Endothelial cell (in vitro differentiated cells): Measurements from ENCODE around the gene ZBTB4. TPM values are rescaled to one million over a fixed set of nuclear protein-coding genes. Genes with fewer than 3 reads are reported as not detected.

Experiments used
- DNase-seq: peaks from one replicate; pipeline ENCODE4 v3.0.0; 2021; ENCODE audit warnings: low spot score
- H3K27ac Mint-ChIP-seq: one replicate; pipeline ENCODE4 v1.8.0; 2021; ENCODE audit warnings: mixed read lengths, inconsistent platforms; ENCODE audit not compliant: unreplicated experiment
- H3K27me3 Mint-ChIP-seq: one replicate; pipeline ENCODE4 v1.8.0; 2021; ENCODE audit warnings: mild to moderate bottlenecking, moderate library complexity, mixed read lengths, inconsistent platforms; ENCODE audit not compliant: unreplicated experiment
- H3K36me3 Mint-ChIP-seq: one replicate; pipeline ENCODE4 v1.8.0; 2021; ENCODE audit warnings: mild to moderate bottlenecking, low read depth, mixed read lengths, inconsistent platforms; ENCODE audit not compliant: unreplicated experiment
- H3K4me1 Mint-ChIP-seq: one replicate; pipeline ENCODE4 v1.8.0; 2021; ENCODE audit warnings: mild to moderate bottlenecking, mixed read lengths, inconsistent platforms; ENCODE audit not compliant: unreplicated experiment
- H3K4me3 Mint-ChIP-seq: one replicate; pipeline ENCODE4 v1.8.0; 2021; ENCODE audit warnings: mild to moderate bottlenecking, mixed read lengths, inconsistent platforms; ENCODE audit not compliant: unreplicated experiment
- H3K9me3 Mint-ChIP-seq: one replicate; pipeline ENCODE4 v1.8.0; 2021; ENCODE audit warnings: mixed read lengths, inconsistent platforms; ENCODE audit not compliant: unreplicated experiment
- total RNA-seq: library from RNA; stranded (reverse); fragmentation: NEBNext Ultra II Directional; extraction: Animal tissue kit (Norgen Biotek cat#: 25700); gene quantifications from one replicate; pipeline ENCODE4 v1.2.1, GENCODE V29; 2021; ENCODE audit not compliant: unreplicated experiment
- TF ChIP-seq, protein P1 (sequence below): fragments of 200-600 bp; sonication (generic); IDR thresholded peaks from one replicate; pipeline ENCODE4 v1.5.0; 2021; ENCODE audit warnings: antibody characterized with exemption; ENCODE audit not compliant: unreplicated experiment

ZBTB4 gene
- total RNA-seq, 1 donor from 2014 or later = 21.5 TPM

DNA sequence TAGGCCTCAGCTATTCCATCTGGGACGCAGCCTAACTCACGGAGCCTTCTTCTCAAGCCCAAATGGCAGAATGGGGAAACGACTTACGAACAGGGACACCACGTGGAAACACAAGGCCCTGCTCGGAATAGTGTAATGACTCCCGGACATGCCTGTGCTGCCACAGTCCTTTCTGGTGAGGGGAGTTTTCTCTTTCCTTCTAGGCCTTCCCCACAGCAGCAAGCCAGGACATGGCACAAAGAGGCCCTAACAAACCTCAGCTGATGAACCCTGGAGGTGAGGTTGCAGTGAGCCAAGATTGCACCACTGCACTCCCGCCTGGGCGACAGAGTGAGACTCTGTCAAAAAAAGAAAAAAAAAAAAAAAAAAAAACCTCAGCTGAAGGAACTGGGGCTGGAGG is 15.3 kb downstream of the ZBTB4 start:
- H3K27ac Mint-ChIP-seq = no peak overlapping the region
- peaks cover 5% of the 10 kb centered on the region for H3K4me1 Mint-ChIP-seq
- no peak overlapping the region for H3K4me3 Mint-ChIP-seq
- peaks cover 5% of the 10 kb centered on the region for H3K36me3 Mint-ChIP-seq
- DNase-seq = no peak
- no peaks in the 10 kb centered on the region for H3K9me3 Mint-ChIP-seq
- peaks cover 11% of the 10 kb centered on the region for H3K27me3 Mint-ChIP-seq
- TF ChIP-seq, protein P1, sequence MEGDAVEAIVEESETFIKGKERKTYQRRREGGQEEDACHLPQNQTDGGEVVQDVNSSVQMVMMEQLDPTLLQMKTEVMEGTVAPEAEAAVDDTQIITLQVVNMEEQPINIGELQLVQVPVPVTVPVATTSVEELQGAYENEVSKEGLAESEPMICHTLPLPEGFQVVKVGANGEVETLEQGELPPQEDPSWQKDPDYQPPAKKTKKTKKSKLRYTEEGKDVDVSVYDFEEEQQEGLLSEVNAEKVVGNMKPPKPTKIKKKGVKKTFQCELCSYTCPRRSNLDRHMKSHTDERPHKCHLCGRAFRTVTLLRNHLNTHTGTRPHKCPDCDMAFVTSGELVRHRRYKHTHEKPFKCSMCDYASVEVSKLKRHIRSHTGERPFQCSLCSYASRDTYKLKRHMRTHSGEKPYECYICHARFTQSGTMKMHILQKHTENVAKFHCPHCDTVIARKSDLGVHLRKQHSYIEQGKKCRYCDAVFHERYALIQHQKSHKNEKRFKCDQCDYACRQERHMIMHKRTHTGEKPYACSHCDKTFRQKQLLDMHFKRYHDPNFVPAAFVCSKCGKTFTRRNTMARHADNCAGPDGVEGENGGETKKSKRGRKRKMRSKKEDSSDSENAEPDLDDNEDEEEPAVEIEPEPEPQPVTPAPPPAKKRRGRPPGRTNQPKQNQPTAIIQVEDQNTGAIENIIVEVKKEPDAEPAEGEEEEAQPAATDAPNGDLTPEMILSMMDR = no peak

DNA sequence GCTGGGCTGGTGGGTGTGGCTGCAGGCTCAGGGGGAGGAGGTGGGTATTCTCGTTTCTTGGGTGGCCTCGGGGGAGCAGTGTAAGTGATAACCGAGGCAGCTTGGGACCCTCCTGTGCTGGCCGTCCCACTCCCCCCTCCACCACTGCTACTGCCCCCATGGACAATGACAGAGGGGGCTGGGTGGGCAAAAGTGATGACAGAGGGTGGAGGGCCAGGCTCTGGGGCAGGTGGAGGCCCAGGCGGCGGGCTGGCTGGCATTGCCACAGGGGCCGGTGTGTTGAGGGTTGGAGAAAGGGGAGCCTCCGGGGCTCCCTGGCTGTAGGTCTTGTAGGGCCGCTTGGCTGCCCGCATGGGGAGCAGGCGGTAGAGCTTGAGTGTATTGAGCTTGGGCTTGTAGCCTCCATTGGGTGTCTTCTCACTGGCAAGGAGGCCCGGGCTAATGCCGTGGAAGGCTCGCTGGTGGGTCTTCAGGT is 16.0 kb downstream of the ZBTB4 start:
- TF ChIP-seq, protein P1 = no peak
- H3K36me3 Mint-ChIP-seq = peaks cover 5% of the 10 kb centered on the region
- DNase-seq = no peak
- H3K27me3 Mint-ChIP-seq = peaks cover 11% of the 10 kb centered on the region
- no peaks in the 10 kb centered on the region for H3K9me3 Mint-ChIP-seq
- H3K4me1 Mint-ChIP-seq = peaks cover 5% of the 10 kb centered on the region
- H3K27ac Mint-ChIP-seq = no peak overlapping the region
- H3K4me3 Mint-ChIP-seq = no peak overlapping the region

DNA sequence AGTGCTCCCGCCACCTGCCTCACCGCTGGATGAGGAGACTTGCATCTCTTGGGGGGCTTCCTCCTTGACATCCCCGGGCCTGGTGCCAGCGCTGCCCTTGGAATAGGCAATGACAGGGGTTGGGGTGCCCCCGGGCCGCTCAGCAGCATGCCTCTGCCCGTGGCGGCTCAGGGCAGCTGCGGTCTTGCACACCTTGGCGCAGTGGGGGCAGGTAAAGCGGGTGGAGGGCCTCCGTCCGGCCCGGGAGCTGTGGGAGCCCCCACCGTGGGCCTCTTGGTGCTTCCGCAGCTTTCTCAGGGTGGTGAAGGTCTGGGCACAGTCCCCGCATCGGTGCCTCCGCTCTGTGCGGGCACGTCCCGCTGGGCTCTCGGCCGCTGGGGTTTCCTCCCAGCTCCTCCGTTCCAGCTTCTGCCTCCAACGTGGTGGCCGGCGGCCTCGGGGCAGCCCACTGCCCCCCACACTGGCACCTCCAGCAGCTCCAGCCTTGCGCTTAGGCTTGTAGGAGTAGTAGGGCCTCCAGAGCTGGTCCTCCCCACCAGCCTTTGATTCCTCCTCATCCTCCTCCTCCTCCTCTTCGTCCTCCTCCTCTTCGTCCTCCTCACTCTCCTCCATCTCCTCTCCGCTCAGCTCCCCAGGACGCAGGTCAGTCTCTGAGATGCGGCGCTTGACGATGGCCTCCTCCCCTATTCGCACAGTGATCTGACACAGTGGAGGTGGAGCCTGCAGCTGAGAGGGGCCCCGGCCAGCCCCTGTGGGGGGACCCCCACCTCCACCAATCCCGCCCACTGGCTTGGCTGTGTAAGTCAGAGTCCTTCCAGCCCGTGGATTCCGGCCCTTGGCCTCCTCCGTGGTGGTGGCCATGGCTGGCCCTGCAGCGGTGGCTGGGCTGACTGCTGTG is 16.7 kb downstream of the ZBTB4 start:
- TF ChIP-seq, protein P1 = no peak
- no peak for DNase-seq

DNA sequence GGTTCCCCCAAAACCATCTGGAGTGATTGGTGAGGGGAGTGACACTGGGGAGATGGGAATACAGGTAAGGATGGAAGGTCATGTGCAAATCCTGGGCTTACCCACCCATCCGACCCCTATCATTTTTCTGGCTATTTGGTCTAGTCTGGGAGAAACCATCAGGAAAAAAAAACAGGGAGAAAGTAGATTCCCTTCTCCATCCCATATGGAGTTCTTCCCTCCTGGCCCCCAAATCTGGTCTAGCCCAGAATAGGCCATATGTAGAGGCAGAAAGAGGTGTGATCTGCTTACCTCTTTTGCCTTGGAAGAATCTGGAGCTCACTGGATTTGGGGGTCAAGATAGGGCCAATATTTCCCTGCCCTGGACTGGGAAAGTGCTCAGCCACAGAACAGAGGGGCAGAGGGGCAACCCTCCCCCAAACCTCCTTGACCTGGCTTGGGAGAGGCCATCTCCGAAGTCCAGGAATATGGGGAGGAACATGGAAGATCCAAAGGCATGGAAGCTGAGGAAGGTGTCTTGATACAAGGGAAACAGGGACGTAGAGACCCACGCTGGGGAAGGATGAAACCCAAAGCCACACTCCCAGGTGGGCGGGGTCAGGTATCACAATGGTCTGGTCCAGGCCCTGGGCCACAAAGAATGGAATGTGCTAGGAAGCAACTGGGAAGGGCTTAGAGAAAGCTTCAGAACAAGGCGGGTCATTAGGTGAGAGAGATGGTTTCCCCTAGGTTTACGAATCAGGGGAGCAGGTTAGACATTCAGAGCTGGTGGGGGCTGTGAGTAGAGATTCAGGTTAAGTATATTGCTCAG is 18.4 kb downstream of the ZBTB4 start:
- peaks cover 5% of the 10 kb centered on the region for H3K36me3 Mint-ChIP-seq
- peaks cover 3% of the 10 kb centered on the region for H3K4me1 Mint-ChIP-seq
- H3K9me3 Mint-ChIP-seq = no peaks in the 10 kb centered on the region
- DNase-seq = no peak
- TF ChIP-seq, protein P1 = no peak
- no peak overlapping the region for H3K27ac Mint-ChIP-seq
- peaks cover 4% of the 10 kb centered on the region for H3K27me3 Mint-ChIP-seq
- H3K4me3 Mint-ChIP-seq = peak overlapping the region; percentile 83

More for the DNA sequence above, 16.7 kb downstream of the ZBTB4 start:
- Mint-ChIP-seq H3K27me3 (peaks cover 11% of the 10 kb centered on the region), H3K9me3 (no peaks in the 10 kb centered on the region), H3K27ac (no peak overlapping the region), H3K4me3 (no peak overlapping the region), H3K4me1 (peaks cover 5% of the 10 kb centered on the region), H3K36me3 (peaks cover 5% of the 10 kb centered on the region)
